Peyer's patch (tissue), 4 donors: ENCODE measurements around the gene RAB8B.

Experiments used
- CTCF ChIP-seq, 6 experiments: fragments of 450-650 bp in 4 of 6; fragments of 200-600 bp in 2 of 6; sonication (generic) in 1 of 6; IDR thresholded peaks; one replicate each; pipeline ENCODE4 v1.5.1; 2017 to 2019; ENCODE audit warnings: antibody characterized with exemption in 6 of 6, mild to moderate bottlenecking in 3 of 6, moderate library complexity in 1 of 6
- POLR2A ChIP-seq, 2 donors: fragments of 450-650 bp; IDR thresholded peaks; one replicate each; pipeline ENCODE4 v1.5.1; 2017; ENCODE audit warnings: antibody characterized with exemption in 2 of 2, mild to moderate bottlenecking in 2 of 2, moderate library complexity in 2 of 2

DNA sequence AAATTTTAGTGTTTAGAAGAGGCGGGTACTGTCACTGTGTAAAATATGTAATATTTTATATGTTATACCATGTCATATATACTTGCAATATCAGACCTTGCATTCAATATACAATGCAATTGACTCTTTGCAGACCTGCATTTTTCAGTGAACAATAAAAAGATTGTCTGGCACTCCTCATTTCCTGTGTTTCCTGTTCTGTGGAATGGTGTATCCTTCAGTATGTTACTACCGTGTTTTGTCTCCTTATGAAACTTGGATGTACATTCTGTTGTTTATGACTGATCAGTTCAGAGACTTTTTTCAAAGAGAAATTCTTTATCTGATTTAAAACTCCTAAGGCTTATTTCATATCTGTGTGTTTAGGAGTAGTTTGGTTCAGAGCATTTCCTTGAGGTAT, 119.5 kb downstream of the RAB8B start:
- no peak for TF ChIP-seq CTCF (IDR thresholded peaks at IDR 0.05)
- TF ChIP-seq POLR2A (IDR thresholded peaks at IDR 0.05), result no peak
